Testis (tissue), 3 donors: ENCODE data around the gene KCNA1. TPM values are rescaled to one million over a fixed set of nuclear protein-coding genes. Genes with fewer than 3 reads are reported as not detected.

ENCODE experiments used
- DNase-seq: peaks from one replicate; pipeline ENCODE4 v3.0.0-alpha.2; 2019
- H3K27ac ChIP-seq, 2 donors: fragments of 200-600 bp; sonication (generic); one replicate each; pipeline ENCODE4 v1.5.1; 2019
- H3K27me3 ChIP-seq: fragments of 200-600 bp; sonication (generic); one replicate; pipeline ENCODE4 v1.5.1; 2019
- H3K36me3 ChIP-seq: fragments of 200-600 bp; sonication (generic); one replicate; pipeline ENCODE4 v1.5.1; 2017; ENCODE audit warnings: low read depth; ENCODE audit errors: missing control alignments
- H3K4me1 ChIP-seq: fragments of 200-600 bp; sonication (generic); one replicate; pipeline ENCODE4 v1.5.1; 2019
- H3K4me3 ChIP-seq, 2 donors: fragments of 200-600 bp; sonication (generic); one replicate each; pipeline ENCODE4 v1.5.1; 2017 to 2019
- H3K9me3 ChIP-seq: fragments of 200-600 bp; sonication (generic); one replicate; pipeline ENCODE4 v1.5.1; 2017
- POLR2A ChIP-seq: fragments of 450-650 bp; IDR thresholded peaks from one replicate; pipeline ENCODE4 v1.6.1; 2017; ENCODE audit warnings: antibody characterized with exemption, mild to moderate bottlenecking, moderate library complexity
- WGBS, 2 donors: methylation state at CpG; one replicate each; pipeline ENCODE4 v1.1.5; 2018; 5-methylcytosine and 5-hydroxymethylcytosine counted together
- intact Hi-C: fragments of 100-400 bp; cut with DNase I; formaldehyde crosslinking; loops from one replicate; pipeline ENCODE4 v1.15.1; 2023; ENCODE audit warnings: low total_unique reads
- polyA plus RNA-seq: library from polyadenylated mRNA; stranded (reverse); fragments of 350-450 nt; fragmentation: Illumina TruSeq; extraction: RNeasy Lipid Tissue Mini Kit (QIAGEN cat#74804); gene quantifications from one replicate; pipeline ENCODE4 v1.2.3, GENCODE V29; 2014; ENCODE audit warnings: low read depth, low replicate concordance; ENCODE audit not compliant: insufficient read depth
- total RNA-seq, 2 donors: library from RNA; depleted of rRNA; stranded (reverse); fragments of >200 nt; gene quantifications; one replicate each; pipeline ENCODE4 v1.2.3, GENCODE V29; 2016
- TF ChIP-seq, protein P1 (sequence below), 3 experiments: fragments of 450-650 bp in 2 of 3; fragments of 200-600 bp in 1 of 3; sonication (generic) in 1 of 3; IDR thresholded peaks; one replicate each; pipeline ENCODE4 v1.5.1; 2016 to 2019; ENCODE audit warnings: antibody characterized with exemption in 3 of 3, mild to moderate bottlenecking in 2 of 3, moderate library complexity in 1 of 3

KCNA1 gene
- total and polyA plus RNA-seq, 3 donors from 2014 or later = 0.08 to 0.13 TPM; not detected in 1

DNA sequence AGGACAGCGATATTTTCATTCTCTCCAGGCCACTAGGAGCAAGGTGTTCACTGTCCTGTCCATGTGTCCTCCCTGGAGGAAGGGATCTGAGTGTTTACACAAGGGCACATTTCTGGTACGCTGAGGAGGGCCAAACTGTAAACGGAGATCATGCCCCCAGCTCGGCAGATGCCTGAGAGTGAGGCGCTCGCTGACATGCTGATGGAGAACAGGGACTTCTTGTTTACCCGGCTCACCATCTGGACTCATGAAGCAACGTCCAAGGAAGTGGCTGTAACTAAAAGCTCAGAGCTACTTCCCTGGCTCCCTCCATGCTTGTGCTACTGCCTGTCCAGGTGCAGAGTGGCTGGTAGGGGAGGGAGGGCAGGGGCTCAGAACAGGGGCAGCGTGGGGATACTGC is 43.4 kb upstream of the KCNA1 start:
- H3K4me3 ChIP-seq = no peak overlapping the region
- no peaks in the 10 kb centered on the region for H3K27me3 ChIP-seq
- no peaks in the 10 kb centered on the region for H3K36me3 ChIP-seq
- no peaks in the 10 kb centered on the region for H3K4me1 ChIP-seq
- WGBS, 2 donors = 50 to 75% methylated on average over 9 of the region's 9 CpGs
- no peak for TF ChIP-seq POLR2A
- TF ChIP-seq, protein P1, sequence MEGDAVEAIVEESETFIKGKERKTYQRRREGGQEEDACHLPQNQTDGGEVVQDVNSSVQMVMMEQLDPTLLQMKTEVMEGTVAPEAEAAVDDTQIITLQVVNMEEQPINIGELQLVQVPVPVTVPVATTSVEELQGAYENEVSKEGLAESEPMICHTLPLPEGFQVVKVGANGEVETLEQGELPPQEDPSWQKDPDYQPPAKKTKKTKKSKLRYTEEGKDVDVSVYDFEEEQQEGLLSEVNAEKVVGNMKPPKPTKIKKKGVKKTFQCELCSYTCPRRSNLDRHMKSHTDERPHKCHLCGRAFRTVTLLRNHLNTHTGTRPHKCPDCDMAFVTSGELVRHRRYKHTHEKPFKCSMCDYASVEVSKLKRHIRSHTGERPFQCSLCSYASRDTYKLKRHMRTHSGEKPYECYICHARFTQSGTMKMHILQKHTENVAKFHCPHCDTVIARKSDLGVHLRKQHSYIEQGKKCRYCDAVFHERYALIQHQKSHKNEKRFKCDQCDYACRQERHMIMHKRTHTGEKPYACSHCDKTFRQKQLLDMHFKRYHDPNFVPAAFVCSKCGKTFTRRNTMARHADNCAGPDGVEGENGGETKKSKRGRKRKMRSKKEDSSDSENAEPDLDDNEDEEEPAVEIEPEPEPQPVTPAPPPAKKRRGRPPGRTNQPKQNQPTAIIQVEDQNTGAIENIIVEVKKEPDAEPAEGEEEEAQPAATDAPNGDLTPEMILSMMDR (IDR thresholded peaks at IDR 0.05) = no peak
- intact Hi-C loops = no loop called here
- H3K27ac ChIP-seq = no peak overlapping the region
- no peak for DNase-seq
- H3K9me3 ChIP-seq = no peaks in the 10 kb centered on the region

DNA sequence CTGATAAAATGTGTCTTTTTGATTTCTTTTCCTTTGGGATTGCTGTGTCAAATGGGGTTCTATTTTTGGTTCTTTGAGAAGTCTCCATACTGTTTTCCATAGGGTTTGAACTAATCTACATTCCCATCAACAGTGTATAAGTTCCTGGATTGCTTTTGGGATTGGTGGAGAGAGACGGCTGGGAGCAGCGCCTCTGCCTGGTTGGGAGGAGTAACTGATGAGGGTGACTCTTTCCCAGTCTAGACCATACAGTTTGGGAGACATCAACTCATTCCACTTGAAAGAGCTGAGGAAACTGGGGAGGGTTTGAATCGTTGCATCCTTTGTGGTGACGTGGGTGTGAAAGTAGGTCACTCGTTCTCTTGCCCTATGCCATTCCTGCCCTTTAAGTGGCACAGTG is 42.3 kb upstream of the KCNA1 start:
- H3K36me3 ChIP-seq = no peaks in the 10 kb centered on the region
- no peak for DNase-seq
- H3K4me1 ChIP-seq = no peaks in the 10 kb centered on the region
- H3K4me3 ChIP-seq = no peak overlapping the region
- TF ChIP-seq, protein P1 (IDR thresholded peaks at IDR 0.05) = no peak
- no peak for TF ChIP-seq POLR2A
- H3K27me3 ChIP-seq = no peaks in the 10 kb centered on the region
- intact Hi-C loops = no loop called here
- H3K27ac ChIP-seq = no peak overlapping the region
- H3K9me3 ChIP-seq = no peaks in the 10 kb centered on the region
- 88 to 93% methylated on average over 5 of the region's 5 CpGs for WGBS, 2 donors

DNA sequence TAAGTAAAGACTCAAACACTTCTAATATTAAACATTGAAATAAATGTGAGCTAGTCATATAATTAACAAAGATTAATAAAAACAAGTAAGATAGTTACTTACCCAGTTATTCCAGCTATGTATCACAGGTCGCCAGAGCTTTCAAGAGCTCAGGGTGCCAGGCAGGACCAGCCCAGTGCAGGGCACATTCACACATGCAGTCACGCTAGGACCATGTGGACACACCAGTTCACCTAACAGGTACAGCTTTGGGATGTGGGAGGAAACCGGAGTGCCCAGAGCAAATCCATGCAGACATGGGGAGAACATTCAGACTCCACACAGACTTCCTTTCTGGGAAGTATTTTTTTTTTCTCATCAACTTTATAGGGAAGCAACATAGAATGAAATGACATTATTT is 39.3 kb upstream of the KCNA1 start:
- H3K27ac ChIP-seq = no peak overlapping the region
- H3K4me3 ChIP-seq = no peak overlapping the region
- no peaks in the 10 kb centered on the region for H3K4me1 ChIP-seq
- no peaks in the 10 kb centered on the region for H3K36me3 ChIP-seq
- intact Hi-C loops = no loop called here
- no peaks in the 10 kb centered on the region for H3K27me3 ChIP-seq
- no peak for DNase-seq
- H3K9me3 ChIP-seq = no peaks in the 10 kb centered on the region
- WGBS, 2 donors = 88 to 91% methylated on average over 3 of the region's 3 CpGs
- TF ChIP-seq, protein P1 (IDR thresholded peaks at IDR 0.05) = no peak
- TF ChIP-seq POLR2A = no peak

DNA sequence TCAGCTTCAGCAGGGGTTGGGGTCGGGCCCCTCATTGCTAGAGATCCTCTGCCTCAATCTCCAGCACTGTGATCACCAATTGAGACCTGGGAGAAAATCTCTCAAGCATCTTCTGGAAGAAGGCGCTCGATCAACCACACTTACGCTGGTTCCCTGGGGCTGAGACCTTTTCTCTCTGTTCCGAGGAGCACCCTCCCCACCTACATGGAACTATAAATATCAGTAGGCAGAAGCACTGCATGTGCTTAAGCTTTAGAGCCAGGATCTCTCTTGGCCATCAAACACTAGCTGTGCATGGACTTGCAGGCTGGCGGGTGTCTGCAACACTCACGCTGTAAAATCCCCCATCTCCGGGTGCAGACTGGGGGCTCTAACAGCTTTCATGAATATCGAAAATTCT is 38.2 kb upstream of the KCNA1 start:
- H3K27me3 ChIP-seq = no peaks in the 10 kb centered on the region
- no peak for DNase-seq
- no peaks in the 10 kb centered on the region for H3K36me3 ChIP-seq
- no peak overlapping the region for H3K27ac ChIP-seq
- H3K9me3 ChIP-seq = no peaks in the 10 kb centered on the region
- H3K4me3 ChIP-seq = no peak overlapping the region
- no peaks in the 10 kb centered on the region for H3K4me1 ChIP-seq
- TF ChIP-seq, protein P1 (IDR thresholded peaks at IDR 0.05) = no peak
- TF ChIP-seq POLR2A = no peak
- intact Hi-C loops = no loop called here
- 73 to 91% methylated on average over 9 of the region's 9 CpGs for WGBS, 2 donors

DNA sequence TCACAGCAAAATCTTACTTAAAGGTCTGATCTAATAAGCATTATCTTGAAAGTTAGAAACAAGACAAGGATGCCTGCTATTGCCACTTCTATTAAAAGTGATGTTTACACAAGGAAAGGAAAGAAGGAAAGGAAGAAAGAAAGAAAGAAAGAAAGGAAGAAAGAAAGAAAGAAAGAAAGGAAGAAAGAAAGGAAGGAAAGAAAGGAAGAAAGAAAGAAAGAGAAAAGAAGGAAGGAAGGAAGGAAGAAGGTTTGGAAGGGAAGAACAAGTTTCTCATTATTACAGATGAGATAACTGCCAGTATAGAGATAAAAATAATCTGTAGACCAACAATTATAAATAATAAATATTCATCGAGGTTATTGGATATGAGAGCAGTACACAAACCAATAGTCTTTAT is 35.8 kb upstream of the KCNA1 start:
- no peak for DNase-seq
- no peak for TF ChIP-seq POLR2A
- TF ChIP-seq, protein P1 (IDR thresholded peaks at IDR 0.05) = no peak
- no peaks in the 10 kb centered on the region for H3K36me3 ChIP-seq
- no peaks in the 10 kb centered on the region for H3K27me3 ChIP-seq
- no peak overlapping the region for H3K4me3 ChIP-seq
- H3K9me3 ChIP-seq = no peaks in the 10 kb centered on the region
- intact Hi-C loops = no loop called here
- H3K4me1 ChIP-seq = no peaks in the 10 kb centered on the region
- H3K27ac ChIP-seq = no peak overlapping the region
- WGBS, 2 donors = 64 to 66% methylated on average over 1 of the region's 1 CpG
